Neural progenitor cell (in vitro differentiated cells): ENCODE results near the gene SLC46A3. TPM values are rescaled to one million over a fixed set of nuclear protein-coding genes. Genes with fewer than 3 reads are reported as not detected.

Experiments used
- DNase-seq: peaks from one replicate; pipeline ENCODE4 v3.0.0-alpha.2; 2016; ENCODE audit warnings: low spot score
- H2AFZ ChIP-seq: fragments of 200-600 bp; sonication (generic); replicated peaks from 2 replicates; pipeline ENCODE4 v1.6.1; 2016; ENCODE audit warnings: antibody characterized with exemption
- H3F3A ChIP-seq: fragments of 200-600 bp; sonication (generic); 2 replicates; pipeline ENCODE4 v1.6.1; 2016; ENCODE audit warnings: antibody characterized with exemption, low read depth
- H3K27ac ChIP-seq: fragments of 200-600 bp; sonication (generic); 2 replicates; pipeline ENCODE4 v1.5.1; 2016; ENCODE audit warnings: mild to moderate bottlenecking
- H3K27me3 ChIP-seq: fragments of 200-600 bp; sonication (generic); 2 replicates; pipeline ENCODE4 v1.6.1; 2016; ENCODE audit warnings: mild to moderate bottlenecking, moderate library complexity
- H3K36me3 ChIP-seq: fragments of 200-600 bp; sonication (generic); 2 replicates; pipeline ENCODE4 v1.5.1; 2016
- H3K4me1 ChIP-seq: fragments of 200-600 bp; sonication (generic); 2 replicates; pipeline ENCODE4 v1.6.1; 2016; ENCODE audit warnings: mixed run types
- H3K4me2 ChIP-seq: fragments of 200-600 bp; sonication (generic); 2 replicates; pipeline ENCODE4 v1.6.1; 2016
- H3K4me3 ChIP-seq: fragments of 200-600 bp; sonication (generic); 2 replicates; pipeline ENCODE4 v1.5.1; 2016
- H3K79me2 ChIP-seq: fragments of 200-600 bp; sonication (generic); 2 replicates; pipeline ENCODE4 v1.6.1; 2016; ENCODE audit warnings: low read depth
- H3K9ac ChIP-seq: fragments of 200-600 bp; sonication (generic); 2 replicates; pipeline ENCODE4 v1.6.1; 2016
- H3K9me3 ChIP-seq: fragments of 200-600 bp; sonication (generic); 2 replicates; pipeline ENCODE4 v1.5.1; 2016; ENCODE audit warnings: low read depth
- H4K20me1 ChIP-seq: fragments of 200-600 bp; sonication (generic); 2 replicates; pipeline ENCODE4 v1.6.1; 2016; ENCODE audit warnings: low read depth
- H3K27ac Mint-ChIP-seq: 3 replicates; pipeline ENCODE4 v1.8.0; 2021; ENCODE audit warnings: mixed read lengths
- H3K27me3 Mint-ChIP-seq: 2 replicates; pipeline ENCODE4 v1.8.0; 2022; ENCODE audit warnings: low read depth, mild to moderate bottlenecking, inconsistent platforms, moderate library complexity, mixed read lengths; ENCODE audit not compliant: insufficient read depth
- H3K36me3 Mint-ChIP-seq: 3 replicates; pipeline ENCODE4 v1.8.0; 2021; ENCODE audit warnings: mixed read lengths
- H3K4me1 Mint-ChIP-seq: 3 replicates; pipeline ENCODE4 v1.8.0; 2021; ENCODE audit warnings: mixed read lengths
- H3K4me3 Mint-ChIP-seq: 3 replicates; pipeline ENCODE4 v1.8.0; 2021; ENCODE audit warnings: mild to moderate bottlenecking, moderate library complexity, mixed read lengths
- H3K9me3 Mint-ChIP-seq: 3 replicates; pipeline ENCODE4 v1.8.0; 2020; ENCODE audit warnings: mixed read lengths
- EZH2 ChIP-seq: fragments of 200-600 bp; sonication (generic); IDR thresholded peaks from 2 replicates; pipeline ENCODE4 v1.6.1; 2017; ENCODE audit warnings: antibody characterized with exemption, mild to moderate bottlenecking, moderate library complexity
- EZH2phosphoT487 ChIP-seq: fragments of 200-600 bp; sonication (generic); IDR thresholded peaks from 2 replicates; pipeline ENCODE4 v1.6.1; 2017; ENCODE audit warnings: antibody characterized with exemption
- total RNA-seq: library from RNA; depleted of rRNA; stranded (reverse); fragments of >200 nt; gene quantifications from 2 replicates; pipeline ENCODE4 v1.2.3, GENCODE V29; 2015; ENCODE audit warnings: low replicate concordance
- TF ChIP-seq, protein P1 (sequence below): fragments of 200-600 bp; sonication (generic); IDR thresholded peaks from 2 replicates; pipeline ENCODE4 v1.5.1; 2017; ENCODE audit warnings: antibody characterized with exemption, mild to moderate bottlenecking

The SLC46A3 gene
- total RNA-seq, 1 donor from 2014 or later = not detected

DNA sequence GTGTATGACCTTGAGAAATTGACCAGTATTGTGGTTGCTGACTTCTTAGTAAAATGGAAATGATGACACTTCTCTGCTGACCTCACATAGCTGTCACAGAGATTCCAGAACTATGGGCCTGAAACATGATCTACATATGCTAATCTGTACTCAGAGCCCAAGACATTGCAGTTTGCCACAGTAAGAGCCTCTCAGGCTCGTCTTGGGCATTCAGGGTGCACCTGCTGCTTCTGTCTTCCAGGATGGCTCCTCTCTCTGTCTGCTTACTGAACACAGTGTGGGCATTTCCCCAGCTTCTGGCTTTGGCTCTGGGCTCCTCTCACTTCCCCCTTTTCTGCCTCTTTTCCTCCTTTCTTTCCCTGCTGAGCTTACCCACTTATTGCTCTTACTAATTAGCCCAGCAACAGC, 22.3 kb upstream of the SLC46A3 start:
- H3K9me3 Mint-ChIP-seq = no peaks in the 10 kb centered on the region
- H3K4me1 ChIP-seq = no peaks in the 10 kb centered on the region

DNA sequence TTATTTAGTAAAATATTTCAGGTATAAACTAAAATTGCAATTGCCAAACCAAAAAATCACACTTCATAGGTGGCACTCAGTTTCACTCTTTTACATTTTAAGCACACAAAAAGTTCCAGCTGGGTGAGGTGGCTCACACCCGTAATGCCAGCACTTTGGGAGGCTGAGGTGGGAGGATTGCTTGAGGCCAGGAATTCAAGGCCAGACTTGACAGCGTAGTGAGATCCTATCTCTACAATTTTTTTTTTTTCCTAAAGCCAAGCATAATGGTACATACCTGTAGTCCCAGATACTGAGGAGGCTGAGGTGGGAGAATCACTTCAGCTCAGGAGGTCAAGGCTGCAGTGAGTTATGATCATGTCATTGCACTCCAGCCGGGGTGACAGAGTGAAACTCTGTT, 20.6 kb upstream of the SLC46A3 start:
- Mint-ChIP-seq H3K27me3 (peaks cover 8% of the 10 kb centered on the region), H3K27ac (no peak overlapping the region), H3K36me3 (no peaks in the 10 kb centered on the region), H3K4me3 (no peak overlapping the region), H3K9me3 (no peaks in the 10 kb centered on the region), H3K4me1 (peaks cover 5% of the 10 kb centered on the region)
- H3K9me3 ChIP-seq = no peaks in the 10 kb centered on the region
- no peaks in the 10 kb centered on the region for H4K20me1 ChIP-seq
- H3K36me3 ChIP-seq = no peaks in the 10 kb centered on the region
- H3K4me3 ChIP-seq = no peak overlapping the region
- H3K4me2 ChIP-seq = no peak overlapping the region
- no peaks in the 10 kb centered on the region for H3K79me2 ChIP-seq
- no peak overlapping the region for H2AFZ ChIP-seq
- H3K27ac ChIP-seq = no peak overlapping the region
- no peaks in the 10 kb centered on the region for H3K27me3 ChIP-seq
- no peaks in the 10 kb centered on the region for H3F3A ChIP-seq
- no peak for DNase-seq
- no peaks in the 10 kb centered on the region for H3K4me1 ChIP-seq
- TF ChIP-seq, protein P1, sequence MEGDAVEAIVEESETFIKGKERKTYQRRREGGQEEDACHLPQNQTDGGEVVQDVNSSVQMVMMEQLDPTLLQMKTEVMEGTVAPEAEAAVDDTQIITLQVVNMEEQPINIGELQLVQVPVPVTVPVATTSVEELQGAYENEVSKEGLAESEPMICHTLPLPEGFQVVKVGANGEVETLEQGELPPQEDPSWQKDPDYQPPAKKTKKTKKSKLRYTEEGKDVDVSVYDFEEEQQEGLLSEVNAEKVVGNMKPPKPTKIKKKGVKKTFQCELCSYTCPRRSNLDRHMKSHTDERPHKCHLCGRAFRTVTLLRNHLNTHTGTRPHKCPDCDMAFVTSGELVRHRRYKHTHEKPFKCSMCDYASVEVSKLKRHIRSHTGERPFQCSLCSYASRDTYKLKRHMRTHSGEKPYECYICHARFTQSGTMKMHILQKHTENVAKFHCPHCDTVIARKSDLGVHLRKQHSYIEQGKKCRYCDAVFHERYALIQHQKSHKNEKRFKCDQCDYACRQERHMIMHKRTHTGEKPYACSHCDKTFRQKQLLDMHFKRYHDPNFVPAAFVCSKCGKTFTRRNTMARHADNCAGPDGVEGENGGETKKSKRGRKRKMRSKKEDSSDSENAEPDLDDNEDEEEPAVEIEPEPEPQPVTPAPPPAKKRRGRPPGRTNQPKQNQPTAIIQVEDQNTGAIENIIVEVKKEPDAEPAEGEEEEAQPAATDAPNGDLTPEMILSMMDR = no peak
- TF ChIP-seq EZH2phosphoT487 (no peak), EZH2 (no peak)
- H3K9ac ChIP-seq = no peak overlapping the region

More for the DNA sequence above, 22.3 kb upstream of the SLC46A3 start:
- no peaks in the 10 kb centered on the region for H3K79me2 ChIP-seq
- TF ChIP-seq EZH2phosphoT487 (no peak), EZH2 (no peak)
- TF ChIP-seq, protein P1 = no peak
- no peaks in the 10 kb centered on the region for H3F3A ChIP-seq
- H3K4me1 Mint-ChIP-seq = peaks cover 5% of the 10 kb centered on the region
- no peaks in the 10 kb centered on the region for H3K36me3 ChIP-seq
- no peak overlapping the region for H3K27ac ChIP-seq
- no peaks in the 10 kb centered on the region for H3K27me3 ChIP-seq
- no peaks in the 10 kb centered on the region for H3K9me3 ChIP-seq
- H3K27ac Mint-ChIP-seq = no peak overlapping the region
- H4K20me1 ChIP-seq = no peaks in the 10 kb centered on the region
- no peak overlapping the region for H3K4me2 ChIP-seq
- DNase-seq = no peak
- H2AFZ ChIP-seq = no peak overlapping the region
- H3K27me3 Mint-ChIP-seq = peaks cover 6% of the 10 kb centered on the region
- no peaks in the 10 kb centered on the region for H3K36me3 Mint-ChIP-seq
- no peak overlapping the region for H3K9ac ChIP-seq
- no peak overlapping the region for H3K4me3 Mint-ChIP-seq
- no peak overlapping the region for H3K4me3 ChIP-seq

DNA sequence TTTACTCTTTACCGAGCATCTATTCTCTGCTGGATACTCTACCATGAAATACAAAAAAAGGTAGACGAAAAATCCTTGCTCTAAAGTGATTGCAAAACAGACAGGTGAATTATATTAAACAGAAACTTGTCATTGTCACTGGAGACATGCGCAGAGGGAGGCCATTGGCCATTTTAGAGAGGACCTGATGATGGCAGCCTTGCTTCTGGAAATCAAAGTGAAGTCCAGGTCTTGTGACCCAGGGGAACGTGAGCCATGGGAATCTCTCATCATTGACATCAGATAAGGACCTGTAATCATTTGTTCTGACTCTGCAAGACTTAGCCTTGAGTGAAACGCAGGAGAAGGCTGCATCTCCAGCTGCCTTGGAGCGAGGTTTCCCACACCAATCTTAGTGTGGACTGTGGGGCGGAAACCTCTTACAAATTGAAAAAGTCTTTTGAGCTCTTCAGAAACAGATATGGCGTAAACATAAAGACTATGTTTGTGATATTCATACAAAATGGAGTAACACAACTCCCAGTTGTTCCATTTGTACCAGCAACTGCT, 16.8 kb upstream of the SLC46A3 start:
- Mint-ChIP-seq H3K36me3 (no peaks in the 10 kb centered on the region), H3K4me1 (no peaks in the 10 kb centered on the region), H3K9me3 (no peaks in the 10 kb centered on the region), H3K4me3 (no peak overlapping the region), H3K27ac (no peak overlapping the region), H3K27me3 (peaks cover 9% of the 10 kb centered on the region)
- no peaks in the 10 kb centered on the region for H3K79me2 ChIP-seq
- no peak overlapping the region for H3K4me2 ChIP-seq
- TF ChIP-seq, protein P1 = no peak
- TF ChIP-seq EZH2phosphoT487 (no peak), EZH2 (no peak)
- no peak for DNase-seq
- no peaks in the 10 kb centered on the region for H3K27me3 ChIP-seq
- no peaks in the 10 kb centered on the region for H3K4me1 ChIP-seq
- H3F3A ChIP-seq = no peaks in the 10 kb centered on the region
- no peak overlapping the region for H2AFZ ChIP-seq
- no peaks in the 10 kb centered on the region for H3K9me3 ChIP-seq
- H3K9ac ChIP-seq = no peak overlapping the region
- no peaks in the 10 kb centered on the region for H3K36me3 ChIP-seq
- H3K27ac ChIP-seq = no peak overlapping the region
- H3K4me3 ChIP-seq = no peak overlapping the region
- H4K20me1 ChIP-seq = no peaks in the 10 kb centered on the region
